NT2/D1 (cell line): Measurements from ENCODE around the gene MAGI1.

Experiments used
- SUZ12 ChIP-seq: IDR thresholded peaks from 2 replicates; pipeline ENCODE4 v1.6.1; 2011; ENCODE audit not compliant: insufficient read length, insufficient read depth; ENCODE audit errors: extremely low read depth
- YY1 ChIP-seq: IDR thresholded peaks from 2 replicates; pipeline ENCODE4 v1.6.1; 2011; ENCODE audit not compliant: insufficient read length, insufficient read depth
- ZNF274 ChIP-seq: IDR thresholded peaks from 2 replicates; pipeline ENCODE4 v1.6.1; 2011; ENCODE audit warnings: mild to moderate bottlenecking, low read depth, low read length

GRCh38 chr3:65831733-65832425 is 206.8 kb downstream of the MAGI1 start:
- TF ChIP-seq YY1 (no peak), ZNF274 (no peak), SUZ12 (no peak)
